HEK293 (cell line): ENCODE data around the gene METTL26.

Experiments used
- CTCF ChIA-PET: fragments of 350-600 bp; formaldehyde crosslinking; extraction: SDS; loops from one replicate; lab custom pipeline; 2021; ENCODE audit warnings: antibody characterized with exemption; lab: Yijun Ruan, JAX
- POLR2A ChIA-PET: fragments of 300-600 bp; formaldehyde crosslinking; extraction: SDS; loops from one replicate; lab custom pipeline; 2020; ENCODE audit warnings: antibody characterized with exemption, inconsistent platforms; lab: Yijun Ruan, JAX
- H3K27ac ChIP-seq: fragments of 200-500 bp; sonication (Bioruptor generic); 2 replicates; pipeline ENCODE4 v1.5.1; 2014; ENCODE audit warnings: low read depth, low read length, control low read depth, inconsistent platforms; ENCODE audit errors: extremely low read depth
- H3K36me3 ChIP-seq, 2 experiments: fragments of 200-500 bp in 1 of 2; sonication (Bioruptor generic) in 1 of 2; 1 replicate in 1 of 2; 2 replicates in 1 of 2; pipeline ENCODE4 v1.5.1; 2014 to 2017; ENCODE audit warnings: inconsistent platforms in 2 of 2, low read length in 2 of 2; ENCODE audit not compliant: control insufficient read depth in 2 of 2, insufficient read depth in 1 of 2
- H3K4me1 ChIP-seq: fragments of 200-500 bp; sonication (Bioruptor generic); 2 replicates; pipeline ENCODE4 v1.5.1; 2014; ENCODE audit warnings: mild to moderate bottlenecking, low read length, inconsistent platforms; ENCODE audit not compliant: control insufficient read depth, insufficient read depth
- H3K4me3 ChIP-seq: 2 replicates; pipeline ENCODE4 v1.5.1; 2011; ENCODE audit warnings: low read depth, mild to moderate bottlenecking, control low read depth, low read length, moderate library complexity
- H3K9me3 ChIP-seq: fragments of 200-500 bp; sonication (Bioruptor generic); 2 replicates; pipeline ENCODE4 v1.5.1; 2014; ENCODE audit warnings: low read depth, low read length, inconsistent platforms; ENCODE audit not compliant: control insufficient read depth, insufficient read depth
- AEBP2 ChIP-seq: fragments of 450-650 bp; formaldehyde crosslinking; IDR thresholded peaks from 2 replicates; pipeline ENCODE4 v1.5.1; 2016; ENCODE audit warnings: missing biosample characterization, missing genetic modification characterization, borderline replicate concordance
- EGR2 ChIP-seq: fragments of 450-650 bp; formaldehyde crosslinking; IDR thresholded peaks from 2 replicates; pipeline ENCODE4 v1.5.1; 2016; ENCODE audit warnings: low read depth, missing biosample characterization, missing genetic modification characterization
- GLI2 ChIP-seq: fragments of 450-650 bp; formaldehyde crosslinking; IDR thresholded peaks from 2 replicates; pipeline ENCODE4; 2017; ENCODE audit warnings: missing biosample characterization, missing genetic modification characterization, low read depth, borderline replicate concordance
- MEIS1 ChIP-seq: sonication (generic); formaldehyde crosslinking; IDR thresholded peaks from 2 replicates; pipeline ENCODE4 v1.8.1; 2022; ENCODE audit warnings: missing genetic modification reagents, mild to moderate bottlenecking, borderline replicate concordance
- RBAK ChIP-seq: fragments of 450-650 bp; formaldehyde crosslinking; IDR thresholded peaks from 2 replicates; pipeline ENCODE4 v1.5.1; 2016; ENCODE audit warnings: missing biosample characterization, missing genetic modification characterization
- SCRT2 ChIP-seq: fragments of 450-650 bp; formaldehyde crosslinking; IDR thresholded peaks from 2 replicates; pipeline ENCODE4 v1.5.1; 2016; ENCODE audit warnings: missing biosample characterization, missing genetic modification characterization
- SETDB1 ChIP-seq: IDR thresholded peaks from one replicate; pipeline ENCODE4 v1.6.1; 2017; ENCODE audit warnings: mild to moderate bottlenecking, low read length, moderate library complexity, mixed read lengths; ENCODE audit not compliant: insufficient read length
- SP7 ChIP-seq: fragments of 450-650 bp; formaldehyde crosslinking; IDR thresholded peaks from 2 replicates; pipeline ENCODE4 v1.5.1; 2016; ENCODE audit warnings: missing biosample characterization, missing genetic modification characterization
- ZBTB7A ChIP-seq: fragments of 450-650 bp; formaldehyde crosslinking; IDR thresholded peaks from 2 replicates; pipeline ENCODE4 v1.5.1; 2016; ENCODE audit warnings: low read depth, missing biosample characterization, missing genetic modification characterization
- ZNF114 ChIP-seq: fragments of 450-650 bp; formaldehyde crosslinking; IDR thresholded peaks from 2 replicates; pipeline ENCODE4 v1.5.0; 2017; ENCODE audit warnings: missing biosample characterization, missing genetic modification characterization
- ZNF211 ChIP-seq: fragments of 450-650 bp; formaldehyde crosslinking; IDR thresholded peaks from 2 replicates; pipeline ENCODE4 v1.5.1; 2016; ENCODE audit warnings: low read depth, missing biosample characterization, missing genetic modification characterization
- ZNF221 ChIP-seq: fragments of 450-650 bp; formaldehyde crosslinking; IDR thresholded peaks from 2 replicates; pipeline ENCODE4 v1.5.1; 2017; ENCODE audit warnings: missing biosample characterization, missing genetic modification characterization, borderline replicate concordance
- ZNF274 ChIP-seq, 2 experiments: fragments of 200-500 bp in 1 of 2; fragments of 450-650 bp in 1 of 2; sonication (Bioruptor generic) in 1 of 2; formaldehyde crosslinking in 1 of 2; IDR thresholded peaks; 2 replicates each; pipeline versions ENCODE4 v1.5.1 to v1.6.1; 2014 to 2016; ENCODE audit warnings: borderline replicate concordance in 1 of 2, inconsistent platforms in 1 of 2, low read length in 1 of 2, missing biosample characterization in 1 of 2, missing genetic modification characterization in 1 of 2
- ZNF280D ChIP-seq: fragments of 450-650 bp; formaldehyde crosslinking; IDR thresholded peaks from 2 replicates; pipeline ENCODE4 v1.5.1; 2016; ENCODE audit warnings: missing biosample characterization, missing genetic modification characterization
- ZNF426 ChIP-seq: fragments of 450-650 bp; formaldehyde crosslinking; IDR thresholded peaks from 2 replicates; pipeline ENCODE4 v1.5.1; 2017; ENCODE audit warnings: missing biosample characterization, missing genetic modification characterization, mild to moderate bottlenecking, inconsistent platforms, moderate library complexity
- ZNF518A ChIP-seq: fragments of 450-650 bp; formaldehyde crosslinking; conservative IDR thresholded peaks from 2 replicates; pipeline ENCODE4 v1.5.1; 2016; ENCODE audit warnings: low read depth, missing biosample characterization, missing genetic modification characterization
- ZNF555 ChIP-seq: fragments of 450-650 bp; formaldehyde crosslinking; conservative IDR thresholded peaks from 2 replicates; pipeline ENCODE4 v1.5.1; 2017; ENCODE audit warnings: missing biosample characterization, mild to moderate bottlenecking, missing genetic modification characterization, inconsistent platforms
- ZNF558 ChIP-seq: fragments of 450-650 bp; formaldehyde crosslinking; IDR thresholded peaks from 2 replicates; pipeline ENCODE4 v1.5.1; 2016; ENCODE audit warnings: missing biosample characterization, missing genetic modification characterization
- ZNF629 ChIP-seq: fragments of 450-650 bp; formaldehyde crosslinking; IDR thresholded peaks from 2 replicates; pipeline ENCODE4 v1.5.1; 2017; ENCODE audit warnings: missing biosample characterization, missing genetic modification characterization
- ZNF670 ChIP-seq: fragments of 450-650 bp; formaldehyde crosslinking; IDR thresholded peaks from 2 replicates; pipeline ENCODE4 v1.5.1; 2016; ENCODE audit warnings: missing biosample characterization, missing genetic modification characterization, low read depth
- ZNF707 ChIP-seq: fragments of 450-650 bp; formaldehyde crosslinking; IDR thresholded peaks from 2 replicates; pipeline ENCODE4 v1.5.1; 2016; ENCODE audit warnings: missing biosample characterization, missing genetic modification characterization
- ZNF837 ChIP-seq: fragments of 450-650 bp; formaldehyde crosslinking; IDR thresholded peaks from 2 replicates; pipeline ENCODE4 v1.5.1; 2016; ENCODE audit warnings: missing biosample characterization, missing genetic modification characterization
- TF ChIP-seq, protein P1 (sequence below): fragments of 450-650 bp; formaldehyde crosslinking; IDR thresholded peaks from 2 replicates; pipeline ENCODE4 v1.5.1; 2017; ENCODE audit warnings: missing biosample characterization, missing genetic modification characterization
- TF ChIP-seq, protein P2 (sequence below): fragments of 450-650 bp; formaldehyde crosslinking; IDR thresholded peaks from 2 replicates; pipeline ENCODE4 v1.5.1; 2017; ENCODE audit warnings: missing biosample characterization, missing genetic modification characterization

METTL26 gene

DNA sequence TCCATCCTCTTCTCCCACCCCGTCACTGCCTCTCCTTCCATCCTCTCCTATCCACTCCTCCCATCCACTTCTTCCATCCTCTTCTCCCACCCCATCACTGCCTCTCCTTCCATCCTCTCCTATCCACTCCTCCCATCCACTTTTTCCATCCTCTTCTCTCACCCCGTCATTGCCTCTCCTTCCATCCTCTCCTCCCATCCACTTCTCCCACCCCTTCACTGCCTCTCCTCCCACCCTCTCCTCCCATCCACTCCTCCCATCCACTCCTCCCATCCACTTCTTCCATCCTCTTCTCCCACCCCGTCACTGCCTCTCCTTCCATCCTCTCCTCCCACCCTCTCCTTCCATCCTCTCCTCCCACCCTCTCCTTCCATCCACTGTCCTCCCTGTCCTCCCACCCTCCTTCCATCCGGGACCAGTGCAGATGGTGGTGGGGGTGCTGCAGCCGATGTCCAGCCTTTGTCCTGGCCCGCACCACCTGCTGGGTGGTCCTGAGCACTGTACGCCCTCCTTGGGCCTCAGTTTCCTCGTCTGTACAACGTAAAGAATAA lies 4.2 kb downstream of the METTL26 start:
- ChIA-PET CTCF (no interaction called here), POLR2A (interaction anchor here (0.7 kb wide), 1 partner anchor 14 kb away, joined by 3 read pairs; no protein-coding TSS in a partner anchor)
- Histone ChIP-seq H3K27ac (no peak overlapping the region), H3K36me3 (peaks cover 0 to 20% of the 10 kb centered on the region in 2 experiments; a peak in 1 of 3 replicates), H3K9me3 (no peaks in the 10 kb centered on the region), H3K4me3 (no peak overlapping the region), H3K4me1 (peaks cover 2% of the 10 kb centered on the region; the same call in 1 of the 2 replicates)
- no peak for TF ChIP-seq SETDB1
- no peak for TF ChIP-seq ZNF221 (tag by site-specific recombination)
- TF ChIP-seq ZNF211 (tag by site-specific recombination) = no peak
- no peak for TF ChIP-seq ZNF837 (tag by site-specific recombination)
- no peak for TF ChIP-seq ZNF670 (tag by site-specific recombination)
- TF ChIP-seq RBAK (tag by site-specific recombination) = no peak
- TF ChIP-seq, protein P1, sequence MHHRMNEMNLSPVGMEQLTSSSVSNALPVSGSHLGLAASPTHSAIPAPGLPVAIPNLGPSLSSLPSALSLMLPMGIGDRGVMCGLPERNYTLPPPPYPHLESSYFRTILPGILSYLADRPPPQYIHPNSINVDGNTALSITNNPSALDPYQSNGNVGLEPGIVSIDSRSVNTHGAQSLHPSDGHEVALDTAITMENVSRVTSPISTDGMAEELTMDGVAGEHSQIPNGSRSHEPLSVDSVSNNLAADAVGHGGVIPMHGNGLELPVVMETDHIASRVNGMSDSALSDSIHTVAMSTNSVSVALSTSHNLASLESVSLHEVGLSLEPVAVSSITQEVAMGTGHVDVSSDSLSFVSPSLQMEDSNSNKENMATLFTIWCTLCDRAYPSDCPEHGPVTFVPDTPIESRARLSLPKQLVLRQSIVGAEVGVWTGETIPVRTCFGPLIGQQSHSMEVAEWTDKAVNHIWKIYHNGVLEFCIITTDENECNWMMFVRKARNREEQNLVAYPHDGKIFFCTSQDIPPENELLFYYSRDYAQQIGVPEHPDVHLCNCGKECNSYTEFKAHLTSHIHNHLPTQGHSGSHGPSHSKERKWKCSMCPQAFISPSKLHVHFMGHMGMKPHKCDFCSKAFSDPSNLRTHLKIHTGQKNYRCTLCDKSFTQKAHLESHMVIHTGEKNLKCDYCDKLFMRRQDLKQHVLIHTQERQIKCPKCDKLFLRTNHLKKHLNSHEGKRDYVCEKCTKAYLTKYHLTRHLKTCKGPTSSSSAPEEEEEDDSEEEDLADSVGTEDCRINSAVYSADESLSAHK (tag by site-specific recombination) = no peak
- no peak for TF ChIP-seq ZNF558
- no peak for TF ChIP-seq ZNF114
- TF ChIP-seq ZNF707 (tag by site-specific recombination) = no peak
- TF ChIP-seq ZNF280D (tag by site-specific recombination) = no peak
- peak; percentile 91 for TF ChIP-seq EGR2 (tag by site-specific recombination)
- no peak for TF ChIP-seq MEIS1 (CRISPR knock-in tag)
- TF ChIP-seq ZNF274 (IDR thresholded peaks at IDR 0.05; ENCODE audit: low read length) = no peak
- TF ChIP-seq ZNF274 (tag by site-specific recombination; IDR thresholded peaks at IDR 0.05; ENCODE audit: borderline replicate concordance) = no peak
- TF ChIP-seq ZBTB7A (tag by site-specific recombination) = no peak
- TF ChIP-seq ZNF629 (tag by site-specific recombination) = no peak
- TF ChIP-seq GLI2 (tag by site-specific recombination) = no peak
- TF ChIP-seq SCRT2 (tag by site-specific recombination) = no peak
- TF ChIP-seq AEBP2 = no peak
- TF ChIP-seq ZNF555 (tag by site-specific recombination) = no peak
- TF ChIP-seq SP7 (tag by site-specific recombination) = no peak
- no peak for TF ChIP-seq ZNF426 (tag by site-specific recombination)
- TF ChIP-seq, protein P2, sequence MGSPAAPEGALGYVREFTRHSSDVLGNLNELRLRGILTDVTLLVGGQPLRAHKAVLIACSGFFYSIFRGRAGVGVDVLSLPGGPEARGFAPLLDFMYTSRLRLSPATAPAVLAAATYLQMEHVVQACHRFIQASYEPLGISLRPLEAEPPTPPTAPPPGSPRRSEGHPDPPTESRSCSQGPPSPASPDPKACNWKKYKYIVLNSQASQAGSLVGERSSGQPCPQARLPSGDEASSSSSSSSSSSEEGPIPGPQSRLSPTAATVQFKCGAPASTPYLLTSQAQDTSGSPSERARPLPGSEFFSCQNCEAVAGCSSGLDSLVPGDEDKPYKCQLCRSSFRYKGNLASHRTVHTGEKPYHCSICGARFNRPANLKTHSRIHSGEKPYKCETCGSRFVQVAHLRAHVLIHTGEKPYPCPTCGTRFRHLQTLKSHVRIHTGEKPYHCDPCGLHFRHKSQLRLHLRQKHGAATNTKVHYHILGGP (tag by site-specific recombination) = no peak
- no peak for TF ChIP-seq ZNF518A (tag by site-specific recombination)
